UCSD-AML1 (cell line): ENCODE data around the gene MBD5.
A peak's percentile ranks its signal among the peaks of the same experiment; 100 is the strongest.

ENCODE experiments used
- DNase-seq: peaks from one replicate; lab custom pipeline; 2025; ENCODE audit not compliant: unreplicated experiment; lab: John Stamatoyannopoulos, UW

Gene MBD5

GRCh38 chr2:148108385-148108784 is 87.5 kb downstream of the MBD5 start:
- DNase-seq, result no peak

GRCh38 chr2:148110184-148110583 is 89.3 kb downstream of the MBD5 start:
- DNase-seq, result no peak

- DNase-seq, result no peak
Observed at GRCh38 chr2:148122788-148123187, 101.9 kb downstream of the MBD5 start.

- no peak for DNase-seq
Observed at GRCh38 chr2:148124271-148124670, 103.4 kb downstream of the MBD5 start.

- DNase-seq, result no peak
Observed at GRCh38 chr2:148130581-148130980, 109.7 kb downstream of the MBD5 start.

- no peak for DNase-seq
Observed at GRCh38 chr2:148132412-148132811, 111.5 kb downstream of the MBD5 start.

GRCh38 chr2:148135705-148136104 is 114.8 kb downstream of the MBD5 start:
- no peak for DNase-seq

GRCh38 chr2:148136441-148136840 is 115.5 kb downstream of the MBD5 start:
- DNase-seq, result no peak

- no peak for DNase-seq
Observed at GRCh38 chr2:148161909-148162435, 141.1 kb downstream of the MBD5 start.

GRCh38 chr2:148162871-148163270 is 142.0 kb downstream of the MBD5 start:
- no peak for DNase-seq

- DNase-seq, result no peak
Observed at GRCh38 chr2:148165975-148166374, 145.1 kb downstream of the MBD5 start.

- no peak for DNase-seq
Observed at GRCh38 chr2:148167241-148167766, 146.4 kb downstream of the MBD5 start.

GRCh38 chr2:148167855-148168254 is 147.0 kb downstream of the MBD5 start:
- no peak for DNase-seq

GRCh38 chr2:148172131-148172753 is 151.4 kb downstream of the MBD5 start:
- DNase-seq, result no peak

GRCh38 chr2:148173168-148173567 is 152.3 kb downstream of the MBD5 start:
- DNase-seq, result no peak

- no peak for DNase-seq
Observed at GRCh38 chr2:148177559-148177958, 156.7 kb downstream of the MBD5 start.

- DNase-seq, result no peak
Observed at GRCh38 chr2:148179724-148180123, 158.8 kb downstream of the MBD5 start.

- no peak for DNase-seq
Observed at GRCh38 chr2:148184976-148185375, 164.1 kb downstream of the MBD5 start.

- DNase-seq, result no peak
Observed at GRCh38 chr2:148194882-148195281, 174.0 kb downstream of the MBD5 start.

- DNase-seq, result peak; percentile 61
Observed at GRCh38 chr2:148201075-148202004, 180.4 kb downstream of the MBD5 start.

- DNase-seq, result no peak
Observed at GRCh38 chr2:148202237-148202636, 181.3 kb downstream of the MBD5 start.

- DNase-seq, result no peak
Observed at GRCh38 chr2:148207111-148207510, 186.2 kb downstream of the MBD5 start.
